CD4-positive, alpha-beta T cell (primary cell): ENCODE measurements around the gene KCMF1. TPM values are rescaled to one million over a fixed set of nuclear protein-coding genes. Genes with fewer than 3 reads are reported as not detected.

Source experiments
- ATAC-seq: fragments of 200-7000 bp; cut with Tn5 transposase; one replicate; pipeline ENCODE4 v1.10.0; 2022; ENCODE audit warnings: mild to moderate bottlenecking; ENCODE audit not compliant: poor library complexity
- CTCF ChIA-PET: fragments of 350-600 bp; sonication (Branson Sonifier 250); formaldehyde crosslinking; loops from one replicate; lab custom pipeline; 2021; ENCODE audit warnings: antibody characterized with exemption, inconsistent platforms; lab: Charles Lee
- POLR2A ChIA-PET: fragments of 350-600 bp; sonication (Branson Sonifier 250); formaldehyde crosslinking; loops from one replicate; lab custom pipeline; 2021; ENCODE audit warnings: antibody characterized with exemption, inconsistent platforms; lab: Charles Lee
- DNase-seq, 14 experiments: peaks; one replicate each; pipeline ENCODE4 v3.0.0-alpha.2; 2013 to 2020; ENCODE audit warnings: mixed read lengths in 2 of 14
- H3K27ac ChIP-seq, 2 donors: one replicate each; pipeline versions ENCODE4 v1.5.1 to v1.7.0; 2013; ENCODE audit warnings: low read length in 2 of 2, low read depth in 1 of 2, mild to moderate bottlenecking in 1 of 2
- H3K27me3 ChIP-seq, 2 experiments: 1 replicate in 1 of 2; 2 replicates in 1 of 2; pipeline versions ENCODE4 v1.6.1 to v1.7.0; 2013; ENCODE audit warnings: low read length in 2 of 2, control low read depth in 1 of 2, mild to moderate bottlenecking in 1 of 2, moderate library complexity in 1 of 2; ENCODE audit not compliant: insufficient read depth in 2 of 2, control insufficient read depth in 1 of 2
- H3K36me3 ChIP-seq: one replicate; pipeline ENCODE4 v1.6.1; 2013; ENCODE audit warnings: low read length, control low read depth; ENCODE audit not compliant: insufficient read depth
- H3K4me1 ChIP-seq: one replicate; pipeline ENCODE4 v1.6.1; 2013; ENCODE audit warnings: low read length, control low read depth; ENCODE audit not compliant: insufficient read depth
- H3K4me3 ChIP-seq: one replicate; pipeline ENCODE4 v1.5.1; 2013; ENCODE audit warnings: mild to moderate bottlenecking, low read length, moderate library complexity
- H3K9me3 ChIP-seq, 2 experiments: 1 replicate in 1 of 2; 2 replicates in 1 of 2; pipeline versions ENCODE4 v1.6.1 to v1.7.0; 2013; ENCODE audit warnings: low read length in 2 of 2, mild to moderate bottlenecking in 2 of 2, control low read depth in 1 of 2, moderate library complexity in 1 of 2; ENCODE audit not compliant: control insufficient read depth in 1 of 2, insufficient read depth in 1 of 2
- H3K27ac Mint-ChIP-seq: one replicate; pipeline ENCODE4 v1.8.0; 2020; ENCODE audit warnings: mixed read lengths
- H3K27me3 Mint-ChIP-seq: one replicate; pipeline ENCODE4 v1.8.0; 2021; ENCODE audit warnings: mixed read lengths
- H3K36me3 Mint-ChIP-seq: one replicate; pipeline ENCODE4 v1.8.0; 2021; ENCODE audit warnings: low read depth, mixed read lengths
- H3K4me1 Mint-ChIP-seq: one replicate; pipeline ENCODE4 v1.8.0; 2021; ENCODE audit warnings: low read depth, mixed read lengths
- H3K4me3 Mint-ChIP-seq: one replicate; pipeline ENCODE4 v1.8.0; 2020; ENCODE audit warnings: mild to moderate bottlenecking, mixed read lengths
- H3K9me3 Mint-ChIP-seq: one replicate; pipeline ENCODE4 v1.8.0; 2020; ENCODE audit warnings: mixed read lengths
- CTCF ChIP-seq: fragments of 200-600 bp; IDR thresholded peaks from one replicate; pipeline ENCODE4 v1.8.0; 2022; ENCODE audit warnings: antibody characterized with exemption, mild to moderate bottlenecking
- intact Hi-C, 2 experiments: fragments of 100-400 bp; cut with DNase I in 1 of 2; cut with micrococcal nuclease in 1 of 2; formaldehyde crosslinking; loops; one replicate each; pipeline versions ENCODE4 v1.15.1 to v1.9.0; 2023 to 2025; cut with DNase I, micrococcal nuclease
- polyA plus RNA-seq, 2 donors: library from polyadenylated mRNA; unstranded; fragments of 120-200 nt; gene quantifications; one replicate each; pipeline ENCODE4 v1.2.1, GENCODE V29; 2013
- total RNA-seq, 174 experiments: library from RNA in 2 of 174; stranded (reverse) in 2 of 174; gene quantifications; one replicate each; pipeline ENCODE4 v1.2.3 and lab custom pipeline; 2021 to 2026

KCMF1 gene
- total RNA-seq (10 to 100 TPM; 72.4 to 78.0 TPM), total RNA-seq (lab: John Stamatoyannopoulos, UW) (41.1 to 157 (median 73.1) reads per million in 172 experiments)
- 44.5 TPM for polyA plus RNA-seq (2013, experiment 1 of 2)
- polyA plus RNA-seq (2013, experiment 2 of 2), result 45.4 TPM

GRCh38 chr2:84970868-84971509 lies at the start of gene KCMF1:
Gene KCMF1, plus strand, starts transcription at chr2:84971161. Its CDS starts 291 bp downstream, at chr2:84971452.
- H3K36me3 ChIP-seq, result peaks cover 7% of the 10 kb centered on the region
- peaks cover 61% of the 10 kb centered on the region for H3K4me1 Mint-ChIP-seq
- H3K27me3 ChIP-seq, result no peaks in the 10 kb centered on the region
- TF ChIP-seq CTCF, result no peak
- no peaks in the 10 kb centered on the region for H3K27me3 Mint-ChIP-seq
- ATAC-seq, result peak; percentile 49
- ChIA-PET POLR2A (interaction anchor here (0.6 to 6.3 kb wide), 15 partner anchors 9 to 569 kb away, joined by 3 to 70 read pairs (median 5); partner anchors contain the start of genes MAT2A, TGOLN2, TMSB10 and TRABD2A), CTCF (interaction anchor here (3.0 kb wide), 1 partner anchor 45 kb away, joined by 15 read pairs; no protein-coding TSS in a partner anchor)
- H3K4me1 ChIP-seq, result peaks cover 28% of the 10 kb centered on the region
- peak within 1 kb of the TSS; percentile 99 for H3K4me3 Mint-ChIP-seq
- peaks cover 31% of the 10 kb centered on the region for H3K36me3 Mint-ChIP-seq
- H3K9me3 Mint-ChIP-seq, result no peaks in the 10 kb centered on the region
- H3K27ac ChIP-seq, result peak within 1 kb of the TSS; percentile 84 to 91
- intact Hi-C loops, result loop anchor here (5.0 kb wide), 3 partner anchors 39 to 44 kb away; no protein-coding TSS in a partner anchor
- peak; percentile 44 to 82 (median 63) for DNase-seq
- no peaks in the 10 kb centered on the region for H3K9me3 ChIP-seq
- H3K27ac Mint-ChIP-seq, result peak within 1 kb of the TSS; percentile 98
- peak within 1 kb of the TSS; percentile 99 for H3K4me3 ChIP-seq

GRCh38 chr2:84923009-84923408 lies 48.0 kb upstream of the KCMF1 start:
- no peak overlapping the region for H3K4me3 Mint-ChIP-seq
- DNase-seq (no peak), ATAC-seq (no peak)
- H3K27me3 Mint-ChIP-seq, result no peaks in the 10 kb centered on the region
- H3K27ac Mint-ChIP-seq, result no peak overlapping the region
- no peaks in the 10 kb centered on the region for H3K9me3 Mint-ChIP-seq
- Histone ChIP-seq H3K27me3 (no peaks in the 10 kb centered on the region), H3K4me1 (peaks cover 66% of the 10 kb centered on the region), H3K36me3 (no peaks in the 10 kb centered on the region), H3K27ac (no peak overlapping the region), H3K4me3 (no peak overlapping the region), H3K9me3 (no peaks in the 10 kb centered on the region)
- H3K36me3 Mint-ChIP-seq, result no peaks in the 10 kb centered on the region
- intact Hi-C loops, result no loop called here
- POLR2A ChIA-PET, result interaction anchor here (0.9 to 6.5 kb wide), 2 partner anchors 16 to 25 kb away, joined by 3 to 86 read pairs; partner anchors contain the start of gene TMSB10
- no peak for TF ChIP-seq CTCF
- CTCF ChIA-PET, result interaction anchor here (1.4 to 2.0 kb wide), 2 partner anchors 23 to 41 kb away, joined by 3 to 5 read pairs; no protein-coding TSS in a partner anchor
- H3K4me1 Mint-ChIP-seq, result peaks cover 58% of the 10 kb centered on the region

DNA sequence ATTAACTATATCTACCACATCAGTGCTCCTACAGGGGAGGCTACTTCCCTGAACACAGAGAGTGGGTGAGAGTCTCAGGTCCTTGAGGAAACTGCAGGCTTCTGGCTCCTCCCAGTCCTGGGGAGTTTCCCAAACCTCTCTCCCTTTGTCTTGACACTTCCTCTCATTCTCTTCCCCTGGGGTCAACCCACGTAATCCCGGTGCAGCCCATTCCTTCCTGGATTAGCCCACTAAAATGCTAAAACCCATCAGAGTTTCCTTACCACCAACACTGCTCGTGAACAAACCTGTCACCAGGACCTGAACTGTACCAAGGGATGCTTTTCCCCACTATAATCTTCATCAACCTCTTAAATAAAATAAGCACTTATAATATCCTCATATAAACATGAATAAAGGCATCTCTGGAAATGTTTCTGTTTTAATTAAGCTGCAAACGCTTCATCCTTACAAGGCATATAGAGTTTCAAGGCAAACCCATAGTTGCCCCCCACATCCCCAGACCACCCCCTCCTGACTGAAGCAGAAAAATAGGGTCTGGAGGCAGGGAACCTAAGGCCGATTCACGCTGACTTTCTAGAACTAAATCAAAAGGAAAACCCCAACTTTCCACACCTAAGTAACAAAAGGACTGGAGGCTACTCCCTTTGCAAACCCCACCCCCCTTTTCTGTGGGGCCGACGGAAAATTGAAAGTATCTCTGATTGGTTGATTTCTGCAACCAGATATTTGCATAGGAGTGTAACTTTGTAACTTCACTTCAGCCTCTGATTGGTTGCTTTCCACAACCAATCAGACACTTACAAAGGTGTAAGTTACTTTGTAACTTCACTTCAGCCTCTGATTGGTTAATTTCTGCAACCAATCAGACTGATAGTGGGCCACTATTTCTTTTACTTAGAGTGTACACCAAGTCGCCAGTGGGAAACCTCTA lies 46.5 kb upstream of the KCMF1 start:
- Histone ChIP-seq H3K4me3 (peak overlapping the region; percentile 1), H3K27me3 (no peaks in the 10 kb centered on the region), H3K36me3 (no peaks in the 10 kb centered on the region), H3K9me3 (no peaks in the 10 kb centered on the region), H3K27ac (peak overlapping the region; percentile 32 to 46), H3K4me1 (peaks cover 64% of the 10 kb centered on the region)
- POLR2A ChIA-PET, result interaction anchor here (0.9 to 6.5 kb wide), 9 partner anchors 14 to 398 kb away, joined by 3 to 147 read pairs (median 46); partner anchors contain the start of genes TMSB10 and TRABD2A
- H3K36me3 Mint-ChIP-seq, result no peaks in the 10 kb centered on the region
- H3K4me1 Mint-ChIP-seq, result peaks cover 46% of the 10 kb centered on the region
- DNase-seq, result peak in 8 of 14 experiments; percentile 38 to 85 (median 47)
- TF ChIP-seq CTCF, result no peak
- H3K9me3 Mint-ChIP-seq, result no peaks in the 10 kb centered on the region
- H3K27ac Mint-ChIP-seq, result peak overlapping the region; percentile 85
- intact Hi-C loops, result loop anchor here (1.0 to 5.0 kb wide), 6 partner anchors 19 to 429 kb away; partner anchors contain the start of genes TMSB10 (in 2 of the 2) and KCMF1 (in 1 of the 2)
- CTCF ChIA-PET, result interaction anchor here (0.7 to 7.0 kb wide), 27 partner anchors 8 to 433 kb away, joined by 3 to 117 read pairs (median 12); partner anchors contain the start of genes DNAH6, KCMF1, TMSB10 and TRABD2A
- peak; percentile 1 for ATAC-seq
- H3K4me3 Mint-ChIP-seq, result peak overlapping the region; percentile 55
- no peaks in the 10 kb centered on the region for H3K27me3 Mint-ChIP-seq
